HG03280 (cell line): ENCODE results near the gene ITIH1.

ENCODE experiments used
- ATAC-seq: cut with Tn5 transposase; IDR thresholded peaks from one replicate; pipeline ENCODE4 v1.9.1; 2021; ENCODE audit warnings: mild to moderate bottlenecking, moderate library complexity; ENCODE audit not compliant: unreplicated experiment

Gene ITIH1

GRCh38 chr3:52810923-52811322 is 33.5 kb downstream of the ITIH1 start:
- ATAC-seq, result no peak

DNA sequence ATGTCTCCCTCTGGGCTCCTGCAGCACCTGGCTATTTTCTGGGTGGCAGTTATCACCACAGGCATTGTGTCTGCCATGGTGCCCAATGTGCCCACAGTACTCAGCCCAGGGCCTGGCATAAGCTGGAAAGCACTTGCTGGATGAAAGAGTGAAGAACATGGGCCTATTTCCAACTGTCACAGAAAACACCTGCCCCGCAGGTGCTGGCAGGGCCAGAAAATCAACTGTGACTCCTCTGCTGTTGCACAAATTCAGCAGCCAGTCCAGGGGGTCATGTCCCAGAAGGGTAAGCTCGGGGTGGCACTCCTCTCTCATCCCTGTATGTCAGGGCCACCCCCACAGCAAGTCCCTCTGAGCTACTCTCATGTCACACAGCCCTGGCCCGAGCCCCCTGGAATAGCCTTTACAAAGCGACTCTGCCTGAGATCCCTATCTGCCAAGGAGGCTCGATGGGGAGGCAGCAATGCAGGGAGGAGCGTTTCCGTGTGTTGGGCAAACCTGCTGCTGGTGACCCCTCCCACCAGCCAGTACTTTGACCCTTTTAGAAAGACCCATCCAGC is 34.1 kb downstream of the ITIH1 start:
- no peak for ATAC-seq

GRCh38 chr3:52813810-52814209 is 36.4 kb downstream of the ITIH1 start:
- ATAC-seq, result no peak

GRCh38 chr3:52816199-52816598 is 38.8 kb downstream of the ITIH1 start:
- ATAC-seq, result no peak

DNA sequence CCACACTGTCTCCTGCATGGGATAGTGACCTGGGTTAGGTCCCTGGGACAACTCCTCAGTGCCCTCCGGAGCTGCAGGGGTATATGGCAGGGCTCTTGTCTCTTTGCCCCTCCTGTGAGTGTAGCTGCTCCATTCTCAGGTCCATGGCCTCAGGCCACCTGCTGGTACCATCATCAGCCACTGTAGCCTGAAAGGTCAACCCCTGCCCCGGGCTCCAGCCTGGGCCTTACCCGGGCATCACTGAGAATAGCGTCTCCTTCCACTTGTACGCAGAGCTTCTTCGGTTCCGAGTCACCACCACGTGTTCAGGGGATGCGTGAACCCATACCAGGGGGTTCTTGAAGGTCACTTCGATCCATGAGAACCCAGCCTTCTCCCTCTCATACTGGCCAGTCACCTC is 39.3 kb downstream of the ITIH1 start:
- ATAC-seq, result no peak

DNA sequence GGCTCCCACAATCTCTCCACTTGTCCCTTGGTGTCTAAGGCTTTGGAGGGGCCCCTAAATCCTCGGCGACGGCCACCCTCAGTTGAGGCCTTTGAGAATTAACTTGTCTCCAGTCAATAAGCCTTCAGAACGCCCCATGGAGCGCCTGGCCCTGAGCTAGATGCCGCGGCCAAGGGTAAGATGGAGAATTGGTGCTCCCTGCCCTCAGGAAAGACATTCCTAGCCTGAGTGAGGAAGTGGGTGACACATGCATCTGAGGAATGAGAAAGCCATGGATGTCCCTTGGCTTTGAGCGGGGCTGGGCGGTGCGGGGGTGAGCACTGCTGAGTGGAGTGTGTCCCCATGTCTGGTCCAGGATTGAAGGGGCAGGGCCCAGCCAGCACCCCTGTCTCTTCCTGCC is 39.8 kb downstream of the ITIH1 start:
- ATAC-seq, result no peak

DNA sequence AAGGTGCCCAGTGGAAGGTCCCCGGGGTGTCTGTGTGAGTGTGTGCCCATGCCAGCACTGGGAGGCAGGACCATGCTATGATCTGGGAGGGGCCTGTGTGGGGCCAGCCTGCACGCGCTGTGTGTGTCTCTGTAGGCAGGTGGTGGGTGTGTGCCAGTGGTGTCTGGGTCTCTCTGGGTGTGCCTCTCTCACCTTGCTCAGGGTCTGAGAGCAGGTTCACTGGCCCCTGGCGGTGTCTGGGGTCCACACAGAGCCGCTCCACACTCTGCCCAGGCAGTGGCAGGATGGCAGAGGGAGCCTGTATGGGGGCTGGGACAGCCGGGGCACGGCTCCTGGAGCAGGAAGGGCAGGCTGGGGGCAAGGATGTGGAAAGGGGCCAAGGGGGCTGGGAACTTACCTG is 40.5 kb downstream of the ITIH1 start:
- ATAC-seq, result no peak

GRCh38 chr3:52819936-52820335 is 42.5 kb downstream of the ITIH1 start:
- ATAC-seq, result no peak

GRCh38 chr3:52820736-52821135 is 43.3 kb downstream of the ITIH1 start:
- ATAC-seq, result no peak

- no peak for ATAC-seq
These were observed 45.0 kb downstream of the ITIH1 start for GRCh38 chr3:52822363-52822762.

DNA sequence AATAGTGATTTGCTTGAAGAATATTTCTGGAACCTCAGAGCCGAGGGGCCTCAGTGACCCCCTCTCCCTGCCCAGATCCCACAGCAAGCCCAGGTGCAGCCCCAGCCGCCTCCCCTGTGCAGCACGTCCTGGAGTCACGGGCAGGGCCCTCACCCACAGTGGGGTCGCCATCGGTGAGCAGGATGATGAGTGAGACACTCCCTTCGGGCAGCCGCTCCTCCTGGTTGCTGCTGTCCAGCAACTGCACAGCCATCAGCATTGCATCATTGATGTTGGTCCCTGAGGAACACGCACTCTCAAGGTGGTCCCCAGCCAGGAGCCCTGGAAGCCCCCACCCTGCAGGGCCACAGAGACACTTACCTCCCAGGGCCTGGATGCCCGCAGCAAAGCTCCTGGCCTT is 46.6 kb downstream of the ITIH1 start:
- ATAC-seq, result no peak

- ATAC-seq, result no peak
These were observed 50.0 kb downstream of the ITIH1 start for GRCh38 chr3:52827441-52827840.

DNA sequence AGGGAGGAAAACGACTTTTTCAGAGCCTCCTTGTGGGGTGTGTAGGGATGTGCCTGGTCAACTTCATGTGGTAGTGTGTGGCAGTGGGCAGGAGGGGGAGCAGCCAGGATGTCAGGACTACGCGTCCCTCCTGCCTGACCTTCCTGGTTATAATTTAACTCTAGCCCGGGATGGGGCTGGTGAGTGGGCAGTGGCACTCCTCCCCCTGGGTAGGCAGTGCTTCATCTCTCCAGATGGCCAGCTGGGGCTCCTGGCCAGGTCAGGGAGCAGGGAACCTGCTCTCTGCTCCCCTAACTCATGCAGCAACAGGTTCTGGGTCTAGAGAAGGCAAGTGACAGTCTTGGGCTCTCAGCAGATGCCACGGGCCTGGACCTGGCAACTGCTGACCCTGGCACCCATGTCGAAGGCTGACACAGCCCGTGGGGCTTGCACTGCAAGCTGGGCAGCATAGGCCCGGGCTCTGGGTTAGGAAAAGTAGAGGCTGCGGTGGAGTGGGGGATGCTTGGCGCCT is 50.5 kb downstream of the ITIH1 start:
- no peak for ATAC-seq

DNA sequence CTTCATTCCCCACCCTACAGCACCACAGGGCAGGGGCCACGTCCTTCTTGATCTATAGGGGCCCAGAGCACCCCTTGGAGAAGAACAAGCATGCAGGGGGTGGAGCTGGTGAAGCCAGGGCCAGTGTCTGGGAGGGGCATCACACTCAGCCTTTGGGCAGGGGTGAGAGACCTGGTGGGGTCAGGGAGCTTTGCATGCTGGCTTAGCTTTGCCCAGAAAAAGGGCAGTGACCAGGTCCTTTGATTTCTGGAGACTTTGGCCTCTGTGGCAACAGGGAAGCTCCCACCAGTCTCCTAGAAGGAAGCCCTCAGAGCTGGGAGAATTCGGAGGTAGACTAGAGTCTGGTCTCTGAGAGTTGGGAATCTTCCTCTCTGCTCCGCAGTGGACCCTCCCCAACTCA is 52.1 kb downstream of the ITIH1 start:
- no peak for ATAC-seq

DNA sequence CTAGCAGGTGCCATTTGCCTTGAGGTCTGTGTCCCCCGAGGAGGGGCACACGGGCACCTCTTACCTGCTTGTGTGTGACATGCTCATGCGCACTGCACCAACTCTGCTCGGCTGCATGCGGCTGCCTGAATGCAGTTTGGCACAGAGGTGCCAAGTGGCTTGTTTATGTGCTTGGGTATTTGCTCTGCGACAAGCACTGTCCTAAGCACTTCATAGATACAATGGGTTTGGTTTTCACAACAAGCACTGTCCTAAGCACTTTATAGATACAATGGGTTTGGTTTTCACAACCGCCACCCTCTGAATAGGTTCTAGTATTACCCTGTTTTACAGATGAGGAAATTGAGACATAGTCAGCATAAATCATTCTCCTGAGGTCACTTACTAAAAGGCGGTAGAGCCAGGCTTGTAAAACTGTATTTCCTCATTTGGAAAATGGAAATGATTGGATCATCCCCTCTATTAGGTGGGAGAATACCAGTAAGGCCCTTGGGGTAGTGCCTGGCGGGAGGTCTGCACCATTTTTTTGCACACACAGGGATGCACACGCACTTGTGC is 52.6 kb downstream of the ITIH1 start:
- no peak for ATAC-seq

GRCh38 chr3:52830535-52831258 is 53.3 kb downstream of the ITIH1 start, which contains the start of gene ITIH4:
TSS of gene ITIH4 (minus strand) at chr3:52830672. CDS start at chr3:52830642, 30 bp downstream.
- no peak for ATAC-seq

- ATAC-seq, result no peak
These were observed 54.3 kb downstream of the ITIH1 start for GRCh38 chr3:52831500-52832301.

- no peak for ATAC-seq
These were observed 55.8 kb downstream of the ITIH1 start for GRCh38 chr3:52833202-52833601.

- no peak for ATAC-seq
These were observed 57.6 kb downstream of the ITIH1 start, which contains the start of gene MUSTN1 for GRCh38 chr3:52834871-52835501. TSS of gene MUSTN1 (minus strand) at chr3:52835019. CDS start at chr3:52834948, 71 bp downstream.

GRCh38 chr3:52835766-52836470 is 58.5 kb downstream of the ITIH1 start:
- ATAC-seq, result no peak
